HG02970 (cell line): ENCODE measurements around the gene TRIM63.

Source experiments
- ATAC-seq: cut with Tn5 transposase; IDR thresholded peaks from one replicate; pipeline ENCODE4 v1.9.1; 2021; ENCODE audit warnings: mild to moderate bottlenecking, moderate library complexity, moderate number of reproducible peaks; ENCODE audit not compliant: unreplicated experiment, low FRiP score

Gene TRIM63

DNA sequence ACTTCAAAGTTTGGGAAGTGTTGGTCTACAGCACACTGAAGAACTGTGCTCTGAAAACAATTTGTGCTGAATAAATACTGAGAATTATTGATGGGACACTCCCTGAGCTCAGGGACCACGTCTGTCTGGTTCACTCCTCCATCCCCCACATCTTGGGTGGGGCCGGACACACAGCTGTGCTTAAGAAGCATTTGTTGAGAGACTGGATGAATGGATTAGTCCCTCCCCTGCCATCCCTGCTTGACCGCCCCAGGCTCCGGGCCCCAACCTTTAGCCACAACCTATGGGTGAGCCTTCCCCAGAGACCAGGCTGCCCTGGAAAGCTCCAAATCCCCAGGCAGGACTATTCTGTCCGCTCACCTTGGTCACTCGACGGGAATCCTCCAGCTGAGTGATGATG is 7.5 kb downstream of the TRIM63 start:
- ATAC-seq: no peak

DNA sequence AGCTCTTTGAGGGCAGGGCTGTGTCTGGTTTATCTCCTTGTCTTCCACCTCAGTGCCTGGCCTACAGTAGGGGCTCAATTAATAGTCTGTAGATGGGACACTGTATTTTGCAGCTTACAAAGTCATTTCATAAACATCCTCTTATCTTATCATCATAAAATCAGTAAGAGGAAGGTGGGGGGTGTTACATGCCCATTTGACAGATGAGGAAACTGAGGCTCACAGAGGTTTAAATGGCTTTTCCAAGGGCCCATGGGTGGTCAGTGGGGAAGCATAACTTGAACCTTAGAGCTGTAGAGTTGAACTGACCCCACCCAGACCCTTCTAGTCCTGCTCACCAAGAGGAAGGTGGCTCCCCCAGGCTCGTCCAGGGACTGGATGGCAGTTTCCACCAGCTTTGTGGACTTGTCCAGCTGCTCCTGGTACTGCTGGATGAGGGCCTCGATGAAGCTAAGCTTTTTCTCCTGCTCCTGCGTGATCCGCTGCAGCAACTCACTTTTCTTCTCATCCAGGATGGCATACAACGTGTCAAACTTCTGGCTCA is 9.3 kb downstream of the TRIM63 start:
- no peak for ATAC-seq

DNA sequence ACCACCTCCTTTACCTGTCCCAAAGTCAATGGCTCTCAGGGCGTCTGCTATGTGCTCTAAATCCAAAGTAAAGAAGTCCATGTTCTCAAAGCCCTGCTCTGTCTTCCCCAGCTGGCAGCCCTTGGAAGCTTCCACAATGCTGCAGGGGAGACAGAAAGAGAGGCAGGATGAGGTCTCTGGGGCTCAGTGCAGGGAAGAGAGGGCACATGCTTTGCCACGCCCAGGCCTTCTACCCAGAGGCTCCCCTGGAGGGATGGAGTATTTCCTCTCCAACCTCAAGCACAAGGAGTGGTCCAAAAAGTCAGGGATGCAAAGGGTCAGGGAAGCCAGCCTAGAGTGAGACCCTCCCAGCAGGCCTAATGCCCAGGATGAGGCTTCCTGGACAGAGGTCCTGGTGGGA is 10.2 kb downstream of the TRIM63 start:
- no peak for ATAC-seq

DNA sequence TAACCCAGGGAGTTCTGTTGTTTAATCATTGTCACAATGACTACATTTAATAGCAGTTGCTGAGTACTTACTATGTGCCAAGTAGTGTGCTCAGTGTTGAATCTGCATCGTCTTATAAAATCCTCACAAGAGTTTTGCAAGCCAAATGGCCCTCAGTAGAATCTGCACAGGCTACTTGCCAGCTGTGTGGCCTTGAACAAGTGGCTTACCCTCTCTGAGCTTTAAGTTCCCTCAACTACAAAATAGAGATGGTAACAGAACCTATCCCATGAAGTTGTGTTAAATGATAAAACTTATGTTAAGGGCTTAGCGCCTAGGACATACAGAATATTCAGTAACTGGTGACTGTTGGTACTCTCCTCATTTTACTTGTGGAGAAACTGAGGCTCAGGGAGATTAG is 12.4 kb downstream of the TRIM63 start:
- ATAC-seq: no peak

DNA sequence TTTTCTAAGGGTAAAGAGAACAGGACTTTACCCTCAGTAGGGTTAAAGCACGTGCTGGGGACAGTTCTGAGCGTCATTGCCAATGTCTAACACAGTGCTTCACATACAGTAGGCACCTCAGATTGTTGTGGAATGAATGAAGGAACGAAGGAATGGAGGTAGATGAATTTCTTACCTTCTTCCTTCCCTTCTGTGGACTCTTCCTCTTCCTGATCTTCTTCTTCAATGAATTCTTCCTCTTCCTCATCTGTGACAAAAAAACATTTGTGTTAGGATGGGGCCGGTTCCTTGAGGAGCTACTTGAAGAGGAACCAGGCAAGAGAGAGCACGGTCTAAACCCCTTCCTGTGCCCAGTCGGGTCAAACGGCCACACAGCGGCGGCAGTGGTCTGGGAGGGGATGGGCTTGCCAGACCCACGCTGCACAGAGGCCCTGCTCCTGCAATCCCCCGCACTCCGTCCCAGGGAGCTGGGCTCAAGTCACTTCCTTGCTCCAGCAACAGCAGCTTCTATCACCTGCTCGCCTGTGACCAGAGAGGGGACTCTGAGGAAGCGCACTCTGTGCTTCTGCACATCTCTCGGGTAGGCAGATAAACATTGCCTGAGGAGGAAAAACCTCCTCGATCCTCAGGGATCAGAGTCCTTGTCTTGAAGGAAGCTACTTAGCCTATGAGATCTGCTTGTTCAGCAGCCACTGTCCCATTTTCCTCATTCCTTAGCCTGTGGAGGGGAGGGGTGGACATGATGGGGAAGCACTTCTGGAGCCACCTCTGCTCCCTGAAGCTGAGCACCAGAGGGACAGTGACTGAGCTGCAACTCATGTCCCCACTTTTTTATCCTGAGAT is 13.5 kb downstream of the TRIM63 start:
- no peak for ATAC-seq

DNA sequence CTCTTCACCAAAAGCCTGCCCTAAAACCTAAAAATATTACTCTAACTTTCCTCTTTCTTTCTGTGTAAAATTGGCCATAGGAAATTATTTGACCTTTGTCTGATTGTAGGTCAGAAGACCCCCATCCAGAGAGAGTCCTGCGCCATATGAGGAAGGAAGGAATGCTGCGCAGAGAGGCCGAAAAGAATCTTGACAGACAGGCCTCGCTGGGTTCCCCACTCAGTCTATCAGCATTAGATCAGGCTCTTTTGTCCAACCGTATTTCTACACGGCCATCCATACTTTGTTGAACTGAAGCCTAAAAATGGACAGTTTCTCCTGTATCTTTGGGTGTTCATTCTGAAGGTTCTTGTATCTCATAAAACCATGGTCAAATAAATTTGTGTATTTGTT is 17.2 kb downstream of the TRIM63 start:
- ATAC-seq: no peak

DNA sequence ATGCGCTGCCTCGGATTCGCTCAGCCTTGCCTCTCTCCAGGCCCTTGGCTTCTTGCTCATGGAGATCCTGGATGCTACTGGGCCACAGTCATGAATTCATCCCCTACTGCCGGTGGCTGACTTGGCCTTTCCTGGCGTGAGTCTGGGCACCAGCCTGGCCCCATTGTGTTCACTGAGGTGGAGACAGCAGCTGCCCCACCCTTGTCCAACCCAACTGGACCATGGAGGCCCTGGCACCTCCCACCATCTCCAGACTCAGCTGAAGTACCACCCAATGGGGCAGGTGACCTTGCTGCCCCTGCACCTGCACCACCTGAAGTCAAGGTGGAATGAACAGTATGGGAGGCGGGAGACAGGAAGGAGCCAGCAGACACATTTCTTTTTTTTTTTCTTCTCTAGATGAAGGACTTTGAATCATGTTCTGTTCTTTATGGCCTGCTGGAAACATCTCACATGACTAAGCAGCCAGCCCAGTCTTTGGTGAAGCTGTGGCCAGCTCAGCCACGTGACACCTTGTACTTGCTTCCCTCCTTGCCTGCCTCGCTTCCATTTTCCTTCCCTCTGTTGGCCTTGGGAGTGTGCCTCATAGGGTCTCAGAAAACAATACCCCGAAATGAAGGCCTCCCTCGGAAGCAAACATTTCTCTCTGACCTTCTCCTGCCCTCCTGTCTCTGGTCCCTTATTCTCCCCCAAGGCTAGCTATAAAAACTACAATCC is 17.7 kb downstream of the TRIM63 start:
- ATAC-seq: no peak

DNA sequence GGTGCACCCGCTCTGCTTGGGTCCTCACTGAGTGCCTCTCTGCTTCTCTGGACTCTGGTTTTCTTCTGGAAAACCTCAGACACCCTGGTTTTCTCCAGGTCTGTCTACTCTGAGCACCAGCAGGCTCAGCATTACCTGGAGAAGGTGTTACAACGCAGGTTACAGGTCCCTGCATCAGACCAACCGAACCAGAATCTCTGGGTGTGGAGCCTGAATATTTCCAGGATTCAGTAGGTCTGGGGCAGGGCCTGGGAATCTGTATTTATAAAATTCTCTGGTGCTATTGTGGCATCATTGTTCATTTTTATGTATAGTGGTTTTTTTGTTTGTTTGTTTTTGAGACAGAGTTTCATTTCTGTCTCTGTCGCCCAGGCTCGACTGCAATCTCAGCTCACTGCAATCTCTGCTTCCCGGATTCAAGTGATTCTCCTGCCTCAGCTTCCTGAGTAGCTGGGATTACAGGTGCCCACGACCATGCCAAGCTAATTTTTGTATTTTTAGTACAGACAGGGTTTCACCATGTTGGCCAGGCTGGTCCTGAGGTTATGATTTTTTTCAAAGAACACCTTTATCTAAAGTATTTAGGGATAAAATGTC is 20.1 kb downstream of the TRIM63 start:
- ATAC-seq: no peak

DNA sequence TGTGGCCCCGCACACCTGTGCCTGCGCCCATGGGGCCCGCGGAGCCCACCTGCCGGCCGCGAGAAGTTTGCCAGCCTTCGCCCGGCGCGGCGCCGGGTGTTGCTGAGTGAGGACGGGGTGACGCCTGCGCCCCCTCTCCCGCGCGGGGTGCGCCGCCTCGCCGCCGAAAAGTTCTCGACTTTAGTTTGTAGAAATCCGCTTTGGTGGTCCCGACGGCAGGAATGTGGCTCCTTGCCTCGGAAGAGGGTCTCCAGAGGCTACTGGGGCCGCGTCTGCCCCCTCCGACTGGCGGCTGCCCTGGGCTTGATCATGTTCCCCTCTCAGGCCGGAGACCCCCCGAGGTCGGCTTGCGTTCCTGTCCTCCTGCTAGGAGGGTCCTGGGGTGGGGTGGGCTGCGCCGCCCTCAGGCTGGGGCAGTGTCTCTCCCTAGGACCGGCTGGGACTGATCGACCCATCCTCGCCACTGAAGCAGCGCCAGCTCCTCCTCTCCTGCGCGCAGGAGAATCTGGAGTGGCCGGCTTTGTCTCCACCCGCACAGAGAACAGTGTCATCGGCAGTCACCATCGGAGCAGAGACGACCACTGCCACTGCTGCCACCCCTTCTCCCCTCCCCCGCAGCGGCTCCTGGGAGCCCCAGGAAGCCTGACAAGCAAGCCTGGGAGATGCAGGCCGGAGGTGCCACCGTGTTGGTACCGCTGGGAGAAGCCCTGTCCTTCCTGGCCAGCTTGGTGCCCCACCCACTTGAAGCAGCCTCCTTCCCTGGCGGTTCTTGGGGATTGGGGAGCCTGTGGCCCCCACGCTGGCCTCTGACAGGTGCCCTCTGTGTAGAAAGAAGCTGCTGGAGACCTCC is 21.0 kb downstream of the TRIM63 start:
- ATAC-seq: no peak

DNA sequence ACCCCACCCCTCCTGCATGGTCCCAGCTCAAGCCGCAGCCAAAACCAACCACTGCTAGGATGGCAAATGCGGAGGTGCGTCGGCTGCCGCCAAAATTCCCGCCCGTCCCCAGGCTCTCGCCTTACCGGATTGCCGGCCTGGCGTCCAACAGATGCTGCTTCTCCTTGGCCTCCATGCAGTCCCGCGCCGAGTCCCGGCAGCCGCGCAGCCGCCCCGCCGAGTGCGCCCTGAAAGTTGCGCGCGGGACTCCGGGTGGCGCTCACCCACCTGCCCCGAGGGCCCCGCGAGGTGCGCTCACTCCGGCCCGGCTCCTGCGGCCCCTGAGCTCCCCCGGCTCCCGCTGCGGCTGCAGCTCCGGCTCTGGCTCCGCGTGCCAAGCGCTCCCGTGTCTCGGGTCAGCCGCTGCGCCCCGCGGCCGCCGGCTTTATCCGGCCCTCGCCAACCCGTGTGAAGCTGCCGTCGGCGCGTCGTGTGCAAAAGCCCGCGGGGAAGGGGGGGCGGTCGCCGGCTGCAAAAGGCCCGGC is 21.6 kb downstream of the TRIM63 start, which contains the start of gene SLC30A2:
TSS of gene SLC30A2 (minus strand) at position 397 of the 524 bp plus-strand sequence. CDS start at position 175, 222 bp downstream.
- ATAC-seq: no peak

DNA sequence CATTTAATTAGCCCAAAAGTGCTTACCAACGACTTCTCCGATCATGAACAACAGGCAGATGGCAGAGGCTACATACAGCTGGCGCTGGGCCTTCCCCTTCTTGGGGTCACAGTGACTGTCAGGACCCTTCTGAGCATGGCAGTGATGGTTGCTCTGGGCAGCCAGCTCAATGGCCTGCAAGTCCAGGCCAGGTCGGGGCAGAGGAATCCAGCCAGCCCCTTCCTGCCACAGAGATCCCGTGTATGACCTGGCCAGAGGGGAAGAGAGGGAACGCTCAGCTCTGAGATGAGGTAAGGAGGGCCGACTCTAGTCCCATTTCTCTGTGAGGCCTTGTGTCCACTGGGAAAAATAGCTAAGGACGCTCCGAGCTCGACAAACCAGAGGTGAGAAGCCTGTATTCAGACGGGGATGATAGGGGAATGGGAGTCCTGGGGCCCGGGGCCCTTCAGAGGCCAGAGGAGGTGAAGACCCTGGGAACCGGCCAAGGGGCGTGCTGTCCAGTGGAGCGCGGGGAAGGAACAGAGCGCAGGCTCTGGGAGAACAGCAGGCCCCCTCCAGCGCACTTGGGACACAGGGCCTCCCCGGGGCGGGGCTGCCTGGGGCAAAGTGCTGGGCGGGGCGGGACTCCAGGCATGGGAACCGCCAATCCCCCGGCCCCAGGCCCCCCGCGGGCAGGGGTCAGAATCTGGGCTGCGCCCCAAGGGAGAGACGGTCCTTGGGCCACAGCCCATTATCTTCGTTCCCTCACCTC is 22.3 kb downstream of the TRIM63 start:
- no peak for ATAC-seq

DNA sequence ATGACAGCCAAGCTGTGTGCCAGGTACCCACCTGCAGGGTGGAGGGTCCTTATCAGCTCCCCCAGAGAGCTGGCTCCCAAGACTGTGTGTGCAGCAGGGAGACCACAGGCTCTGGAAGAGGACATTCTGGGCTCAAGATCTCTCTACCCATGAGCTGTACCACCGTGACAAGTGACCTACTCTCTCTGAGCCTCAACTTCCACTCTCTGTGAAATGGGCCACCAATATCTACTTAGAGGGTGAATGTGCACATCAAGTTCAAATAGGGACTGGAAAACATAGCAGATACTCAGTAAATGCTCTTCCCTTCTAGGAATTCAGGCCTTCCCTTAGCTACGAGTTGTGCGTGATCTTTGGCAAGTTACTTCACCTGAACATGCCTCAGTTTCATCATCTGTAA is 23.0 kb downstream of the TRIM63 start:
- ATAC-seq: no peak

DNA sequence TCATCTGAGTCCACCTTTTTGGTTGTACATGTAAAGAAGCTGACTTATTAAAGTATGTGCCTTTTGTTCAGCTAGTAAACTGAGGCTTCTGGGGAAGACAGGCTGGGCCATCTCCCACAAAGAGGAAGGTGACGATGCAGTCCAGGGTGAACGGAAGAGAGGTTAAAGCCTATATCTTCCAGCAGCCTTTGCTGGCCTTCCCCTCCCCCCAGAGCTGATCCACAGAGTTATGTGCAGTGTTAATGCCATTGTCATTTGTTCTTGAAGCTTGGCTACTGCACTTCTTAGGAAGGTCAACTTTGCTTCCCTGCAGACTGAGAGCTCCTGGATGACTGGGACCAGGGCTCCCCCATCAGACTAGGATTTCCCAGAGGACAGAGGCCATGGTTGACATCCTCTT is 23.7 kb downstream of the TRIM63 start:
- no peak for ATAC-seq

DNA sequence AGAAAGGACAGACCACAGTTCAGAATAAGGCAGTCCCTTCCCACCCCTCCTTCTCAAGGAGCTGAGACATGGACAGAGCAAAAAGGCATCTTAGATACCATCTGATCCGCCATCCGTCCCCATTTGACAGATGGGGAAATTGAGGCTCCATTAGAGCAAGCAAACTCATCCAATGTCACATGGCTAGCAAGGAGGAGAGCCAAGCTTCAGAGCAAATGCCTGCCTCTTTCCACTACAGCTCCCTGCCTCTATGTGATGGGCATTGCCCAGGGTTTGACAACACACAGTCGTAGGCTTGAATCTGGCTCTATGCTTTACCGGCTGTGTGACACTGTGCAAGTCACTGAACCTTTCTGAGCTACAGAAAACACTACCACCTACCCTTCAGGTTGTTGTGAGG is 25.5 kb downstream of the TRIM63 start:
- no peak for ATAC-seq

DNA sequence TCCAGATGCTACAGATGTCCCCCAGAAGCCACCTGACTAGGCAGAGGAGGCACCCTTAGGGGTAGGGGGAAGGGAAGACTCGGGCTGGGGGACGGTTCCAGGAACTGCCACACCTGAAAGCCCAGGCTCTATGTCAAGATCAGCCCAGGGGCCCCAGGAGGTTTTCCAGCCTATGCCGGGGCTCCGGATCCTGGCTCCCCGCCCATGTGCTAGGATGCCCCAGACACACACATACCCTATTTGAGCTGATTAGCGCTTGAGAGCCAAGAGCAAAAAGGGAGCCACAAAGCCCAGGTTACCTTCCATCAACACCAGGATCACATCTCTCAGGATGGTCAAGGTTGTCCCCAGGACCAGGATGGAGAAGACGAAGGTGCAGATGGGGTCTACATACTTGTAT is 26.0 kb downstream of the TRIM63 start:
- ATAC-seq: no peak

DNA sequence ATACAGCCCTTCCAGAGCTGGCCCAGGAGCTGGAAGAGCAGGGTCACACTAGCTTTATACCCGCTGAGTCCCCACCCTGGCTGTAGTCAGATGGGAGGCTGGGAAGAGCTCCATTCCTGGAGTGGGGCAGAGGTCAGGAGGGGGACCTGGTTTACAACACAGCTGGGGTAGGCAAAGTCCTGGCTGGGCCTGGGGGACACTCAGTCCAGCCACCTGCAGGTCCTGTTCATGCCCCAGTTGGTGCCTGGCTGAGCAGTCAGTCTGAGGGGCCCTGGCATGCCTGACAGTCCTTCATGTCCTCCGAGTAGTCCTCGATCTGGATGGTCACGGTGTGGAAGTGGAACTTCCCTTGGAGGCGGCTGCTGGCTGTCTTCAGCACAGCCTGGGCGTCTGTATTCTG is 28.5 kb downstream of the TRIM63 start:
- no peak for ATAC-seq

DNA sequence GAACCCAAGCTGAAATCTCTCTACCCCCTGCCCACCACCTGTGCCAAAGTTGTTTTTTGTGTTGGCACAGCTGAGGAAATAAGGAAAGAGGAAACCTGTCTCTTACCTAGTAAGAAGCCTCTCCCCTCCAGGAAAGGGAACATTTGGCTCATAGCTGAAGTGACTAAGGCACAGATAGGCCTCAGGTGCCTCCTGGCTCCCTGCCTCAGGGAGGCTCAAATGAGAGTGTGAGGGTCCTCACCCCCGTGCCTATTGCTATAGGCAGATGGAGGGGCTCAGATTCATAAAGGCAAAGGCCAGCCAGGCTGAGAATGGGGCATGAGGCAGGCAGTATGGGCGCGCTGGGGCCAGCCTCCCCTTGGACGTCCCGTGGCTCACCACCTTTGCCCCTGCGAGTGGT is 29.0 kb downstream of the TRIM63 start:
- no peak for ATAC-seq

DNA sequence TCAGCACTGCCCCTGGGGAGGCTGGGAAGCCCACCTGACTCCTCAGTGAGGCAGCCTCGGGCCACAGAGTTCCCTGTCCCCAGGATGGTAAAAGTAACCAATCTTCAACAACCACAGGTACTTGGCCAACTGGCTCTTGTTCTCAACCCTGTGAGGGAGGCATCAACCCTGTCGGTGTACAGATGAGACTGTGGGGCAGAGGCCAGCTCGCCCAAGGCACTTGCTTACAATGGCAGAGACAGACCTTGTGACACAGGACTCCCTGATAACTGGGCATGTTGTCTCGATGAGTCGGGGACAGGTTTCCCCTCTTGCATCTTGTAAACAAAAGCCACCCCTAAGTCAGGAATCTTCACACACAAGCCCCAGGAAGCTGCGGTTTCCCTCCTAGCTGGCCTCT is 29.5 kb downstream of the TRIM63 start:
- ATAC-seq: no peak

DNA sequence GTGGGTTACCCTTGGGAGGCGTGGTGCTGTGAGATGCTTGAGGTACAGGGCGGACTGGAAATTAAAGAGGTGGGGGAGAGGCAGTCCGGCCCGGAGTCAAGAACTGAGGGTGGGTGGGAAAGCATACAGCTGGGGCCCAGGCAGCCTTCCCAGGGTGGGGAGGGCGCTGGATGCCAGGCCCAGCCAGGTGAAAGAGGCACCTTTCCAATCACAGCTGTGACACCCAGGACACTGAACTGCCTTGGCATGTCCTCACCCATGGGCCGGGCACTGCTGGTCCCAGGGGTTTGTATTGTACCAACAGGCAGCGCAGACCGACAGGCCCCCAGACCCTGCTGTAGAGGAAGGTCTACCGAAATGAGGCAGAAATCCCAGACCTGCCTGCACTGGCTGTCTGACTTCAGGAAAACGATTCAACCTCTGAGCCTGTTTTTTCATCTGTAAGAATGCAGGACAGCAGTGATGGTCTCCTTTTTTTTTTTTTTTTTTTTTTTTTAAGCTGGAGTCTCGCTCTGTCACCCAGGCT is 30.6 kb downstream of the TRIM63 start:
- ATAC-seq: no peak
